ENCODE measurements around the gene HRH1.

Gene HRH1

GRCh38 chr3:11282250-11283138 lies 128.2 kb downstream of the HRH1 start:
- H3K9ac ChIP-seq (ENCODE audit: low read length) = no peak overlapping the region
- H3K9me3 ChIP-seq (ENCODE audit: insufficient read depth, low read length) = no peaks in the 10 kb centered on the region
- H4K20me1 ChIP-seq (ENCODE audit: low read depth, low read length) = no peaks in the 10 kb centered on the region
- H3K27ac ChIP-seq (ENCODE audit: low read depth, low read length) = no peak overlapping the region
- no peaks in the 10 kb centered on the region; the same call in none of the 2 replicates for H3K79me2 ChIP-seq (ENCODE audit: insufficient read depth, low read length)
- no peak for TF ChIP-seq EZH2phosphoT487 (conservative IDR thresholded peaks at IDR 0.05; ENCODE audit: low read length)
- TF ChIP-seq, protein P1, sequence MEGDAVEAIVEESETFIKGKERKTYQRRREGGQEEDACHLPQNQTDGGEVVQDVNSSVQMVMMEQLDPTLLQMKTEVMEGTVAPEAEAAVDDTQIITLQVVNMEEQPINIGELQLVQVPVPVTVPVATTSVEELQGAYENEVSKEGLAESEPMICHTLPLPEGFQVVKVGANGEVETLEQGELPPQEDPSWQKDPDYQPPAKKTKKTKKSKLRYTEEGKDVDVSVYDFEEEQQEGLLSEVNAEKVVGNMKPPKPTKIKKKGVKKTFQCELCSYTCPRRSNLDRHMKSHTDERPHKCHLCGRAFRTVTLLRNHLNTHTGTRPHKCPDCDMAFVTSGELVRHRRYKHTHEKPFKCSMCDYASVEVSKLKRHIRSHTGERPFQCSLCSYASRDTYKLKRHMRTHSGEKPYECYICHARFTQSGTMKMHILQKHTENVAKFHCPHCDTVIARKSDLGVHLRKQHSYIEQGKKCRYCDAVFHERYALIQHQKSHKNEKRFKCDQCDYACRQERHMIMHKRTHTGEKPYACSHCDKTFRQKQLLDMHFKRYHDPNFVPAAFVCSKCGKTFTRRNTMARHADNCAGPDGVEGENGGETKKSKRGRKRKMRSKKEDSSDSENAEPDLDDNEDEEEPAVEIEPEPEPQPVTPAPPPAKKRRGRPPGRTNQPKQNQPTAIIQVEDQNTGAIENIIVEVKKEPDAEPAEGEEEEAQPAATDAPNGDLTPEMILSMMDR (IDR thresholded peaks at IDR 0.05; ENCODE audit: insufficient read depth, low read length, poor library complexity, severe bottlenecking) = no peak
- no peaks in the 10 kb centered on the region for H3F3A ChIP-seq (ENCODE audit: insufficient read depth)
- H2AFZ ChIP-seq (ENCODE audit: low read depth, low read length, severe bottlenecking) = no peak overlapping the region
- H3K4me3 ChIP-seq (ENCODE audit: insufficient read depth, low read length, poor library complexity, severe bottlenecking) = no peak overlapping the region
- no peak overlapping the region for H3K4me2 ChIP-seq (ENCODE audit: low read depth, low read length, poor library complexity, severe bottlenecking)
- no peaks in the 10 kb centered on the region for H3K27me3 ChIP-seq (ENCODE audit: low read length)
- H3K9me2 ChIP-seq (replicated peaks; ENCODE audit: insufficient read depth, low read length) = no peaks in the 10 kb centered on the region
- H3K36me3 ChIP-seq (ENCODE audit: low read length) = 0 out of 2 replicates have a peak, but pooled peaks cover 3% of the 10 kb centered on the region

DNA sequence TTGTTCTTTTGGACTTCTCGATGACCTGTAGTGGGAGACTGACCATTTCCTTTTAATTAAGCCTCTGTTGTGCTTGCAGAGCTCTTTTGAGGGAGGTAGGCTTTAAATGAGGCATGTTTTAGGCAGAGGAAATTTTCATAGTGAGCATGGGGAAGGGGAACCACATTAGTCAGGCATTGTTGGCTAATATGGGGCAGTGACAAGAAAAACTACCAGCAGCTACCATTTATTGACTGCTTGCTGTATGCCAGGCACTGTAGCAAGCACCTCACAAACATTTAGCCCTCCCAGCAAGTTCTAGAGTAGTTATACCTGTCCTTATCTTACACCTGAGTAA lies 128.8 kb downstream of the HRH1 start:
- no peak for TF ChIP-seq EZH2phosphoT487 (conservative IDR thresholded peaks at IDR 0.05; ENCODE audit: low read length)
- TF ChIP-seq, protein P1 (IDR thresholded peaks at IDR 0.05; ENCODE audit: insufficient read depth, low read length, poor library complexity, severe bottlenecking) = no peak
- Histone ChIP-seq H3K9ac (ENCODE audit: low read length) (no peak overlapping the region), H4K20me1 (ENCODE audit: low read depth, low read length) (no peaks in the 10 kb centered on the region), H3K27ac (ENCODE audit: low read depth, low read length) (no peak overlapping the region), H3F3A (ENCODE audit: insufficient read depth) (peaks cover 2% of the 10 kb centered on the region; the same call in 1 of the 2 replicates), H3K4me2 (ENCODE audit: low read depth, low read length, poor library complexity, severe bottlenecking) (no peak overlapping the region), H3K4me3 (ENCODE audit: insufficient read depth, low read length, poor library complexity, severe bottlenecking) (no peak overlapping the region), H3K9me2 (replicated peaks; ENCODE audit: insufficient read depth, low read length) (no peaks in the 10 kb centered on the region), H3K9me3 (ENCODE audit: insufficient read depth, low read length) (no peaks in the 10 kb centered on the region), H2AFZ (ENCODE audit: low read depth, low read length, severe bottlenecking) (no peak overlapping the region), H3K27me3 (ENCODE audit: low read length) (no peaks in the 10 kb centered on the region), H3K36me3 (ENCODE audit: low read length) (0 out of 2 replicates have a peak, but pooled peaks cover 3% of the 10 kb centered on the region), H3K79me2 (ENCODE audit: insufficient read depth, low read length) (no peaks in the 10 kb centered on the region; the same call in none of the 2 replicates)

- Histone ChIP-seq H4K20me1 (ENCODE audit: low read depth, low read length) (no peaks in the 10 kb centered on the region), H2AFZ (ENCODE audit: low read depth, low read length, severe bottlenecking) (no peak overlapping the region), H3F3A (ENCODE audit: insufficient read depth) (peaks cover 7% of the 10 kb centered on the region; the same call in 1 of the 2 replicates), H3K4me3 (ENCODE audit: insufficient read depth, low read length, poor library complexity, severe bottlenecking) (no peak overlapping the region), H3K27me3 (ENCODE audit: low read length) (no peaks in the 10 kb centered on the region), H3K9me3 (ENCODE audit: insufficient read depth, low read length) (no peaks in the 10 kb centered on the region), H3K9me2 (replicated peaks; ENCODE audit: insufficient read depth, low read length) (no peaks in the 10 kb centered on the region), H3K79me2 (ENCODE audit: insufficient read depth, low read length) (no peaks in the 10 kb centered on the region; the same call in 1 of the 2 replicates), H3K4me2 (ENCODE audit: low read depth, low read length, poor library complexity, severe bottlenecking) (no peak overlapping the region), H3K9ac (ENCODE audit: low read length) (no peak overlapping the region), H3K36me3 (ENCODE audit: low read length) (0 out of 2 replicates have a peak, but pooled peaks cover 3% of the 10 kb centered on the region), H3K27ac (ENCODE audit: low read depth, low read length) (no peak overlapping the region)
- TF ChIP-seq, protein P1 (IDR thresholded peaks at IDR 0.05; ENCODE audit: insufficient read depth, low read length, poor library complexity, severe bottlenecking) = no peak
- TF ChIP-seq EZH2phosphoT487 (conservative IDR thresholded peaks at IDR 0.05; ENCODE audit: low read length) = no peak
These were observed 129.7 kb downstream of the HRH1 start for GRCh38 chr3:11284011-11284410.
